Vagina (tissue), 2 donors: Measurements from ENCODE around the gene ARHGEF28.

Experiments used
- CTCF ChIP-seq, 3 experiments: fragments of 450-650 bp in 2 of 3; fragments of 200-600 bp in 1 of 3; sonication (generic) in 1 of 3; IDR thresholded peaks; one replicate each; pipeline ENCODE4 v1.5.1; 2017 to 2019; ENCODE audit warnings: antibody characterized with exemption in 3 of 3, mild to moderate bottlenecking in 2 of 3, moderate library complexity in 2 of 3
- POLR2A ChIP-seq, 2 donors: fragments of 450-650 bp; IDR thresholded peaks; one replicate each; pipeline ENCODE4 v1.6.1; 2017; ENCODE audit warnings: antibody characterized with exemption in 2 of 2, mild to moderate bottlenecking in 2 of 2, moderate library complexity in 2 of 2

GRCh38 chr5:73678322-73678740, 52.3 kb downstream of the ARHGEF28 start:
- TF ChIP-seq CTCF (IDR thresholded peaks at IDR 0.05): no peak
- no peak for TF ChIP-seq POLR2A (IDR thresholded peaks at IDR 0.05)
